WERI-Rb-1 (cell line): ENCODE measurements around the gene RTN3.

Source experiments
- DNase-seq: peaks from one replicate; pipeline ENCODE4 v3.0.0-alpha.2; 2020
- H3K27ac ChIP-seq: fragments of 250-450 bp; sonication (Bioruptor Pico); 2 replicates; pipeline ENCODE4 v1.5.1; 2020; ENCODE audit warnings: mild to moderate bottlenecking, moderate library complexity
- H3K27me3 ChIP-seq: fragments of 250-450 bp; sonication (Bioruptor Pico); 2 replicates; pipeline ENCODE4 v1.5.1; 2021; ENCODE audit warnings: mild to moderate bottlenecking, low read depth, moderate library complexity; ENCODE audit not compliant: insufficient read depth, severe bottlenecking
- H3K36me3 ChIP-seq: fragments of 250-450 bp; sonication (Bioruptor Pico); 2 replicates; pipeline ENCODE4 v1.5.1; 2020; ENCODE audit warnings: mild to moderate bottlenecking, moderate library complexity
- H3K4me3 ChIP-seq: 2 replicates; pipeline ENCODE4 v1.5.1; 2011; ENCODE audit warnings: low read depth, mild to moderate bottlenecking, control low read depth, low read length
- H3K9me3 ChIP-seq: fragments of 250-450 bp; sonication (Bioruptor Pico); 2 replicates; pipeline ENCODE4 v1.5.1; 2021; ENCODE audit warnings: mild to moderate bottlenecking, moderate library complexity; ENCODE audit not compliant: severe bottlenecking
- TF ChIP-seq, protein P1 (sequence below): IDR thresholded peaks from 2 replicates; pipeline ENCODE4 v1.5.1; 2011; ENCODE audit warnings: low read depth, mild to moderate bottlenecking, control low read depth, inconsistent platforms, low read length

The RTN3 gene

DNA sequence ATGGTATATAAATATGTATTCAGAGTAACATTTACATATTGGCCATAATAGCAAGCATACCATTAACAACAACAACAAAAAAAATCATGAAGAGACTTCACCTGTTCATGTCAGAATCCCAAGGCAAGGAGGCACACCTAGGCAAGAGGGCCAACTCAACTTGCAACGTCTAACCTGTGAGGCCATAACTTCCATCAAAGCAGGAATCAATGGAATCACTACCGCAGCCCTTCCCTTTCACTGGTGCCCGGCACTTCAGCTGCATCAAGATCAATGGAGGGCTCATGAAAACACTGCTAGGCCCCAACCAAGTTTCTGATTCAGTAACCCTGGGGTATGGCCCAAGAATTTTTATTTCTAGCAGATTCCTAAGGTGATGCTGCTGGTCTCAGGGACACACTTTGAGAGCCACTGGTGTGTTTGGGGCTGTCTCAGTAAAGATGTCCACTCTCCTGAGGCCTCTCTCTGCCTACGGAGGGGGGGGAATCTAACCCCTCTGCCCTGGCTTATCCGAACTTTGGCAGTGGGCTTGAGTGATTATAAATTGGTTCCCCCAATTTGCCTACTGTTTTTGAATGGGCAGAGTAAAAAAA is 79.3 kb downstream of the RTN3 start:
- H3K27me3 ChIP-seq, result no peaks in the 10 kb centered on the region
- H3K36me3 ChIP-seq, result peaks cover 55% of the 10 kb centered on the region
- no peak overlapping the region for H3K4me3 ChIP-seq
- no peaks in the 10 kb centered on the region for H3K9me3 ChIP-seq
- no peak for DNase-seq
- H3K27ac ChIP-seq, result no peak overlapping the region
- TF ChIP-seq, protein P1, sequence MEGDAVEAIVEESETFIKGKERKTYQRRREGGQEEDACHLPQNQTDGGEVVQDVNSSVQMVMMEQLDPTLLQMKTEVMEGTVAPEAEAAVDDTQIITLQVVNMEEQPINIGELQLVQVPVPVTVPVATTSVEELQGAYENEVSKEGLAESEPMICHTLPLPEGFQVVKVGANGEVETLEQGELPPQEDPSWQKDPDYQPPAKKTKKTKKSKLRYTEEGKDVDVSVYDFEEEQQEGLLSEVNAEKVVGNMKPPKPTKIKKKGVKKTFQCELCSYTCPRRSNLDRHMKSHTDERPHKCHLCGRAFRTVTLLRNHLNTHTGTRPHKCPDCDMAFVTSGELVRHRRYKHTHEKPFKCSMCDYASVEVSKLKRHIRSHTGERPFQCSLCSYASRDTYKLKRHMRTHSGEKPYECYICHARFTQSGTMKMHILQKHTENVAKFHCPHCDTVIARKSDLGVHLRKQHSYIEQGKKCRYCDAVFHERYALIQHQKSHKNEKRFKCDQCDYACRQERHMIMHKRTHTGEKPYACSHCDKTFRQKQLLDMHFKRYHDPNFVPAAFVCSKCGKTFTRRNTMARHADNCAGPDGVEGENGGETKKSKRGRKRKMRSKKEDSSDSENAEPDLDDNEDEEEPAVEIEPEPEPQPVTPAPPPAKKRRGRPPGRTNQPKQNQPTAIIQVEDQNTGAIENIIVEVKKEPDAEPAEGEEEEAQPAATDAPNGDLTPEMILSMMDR, result no peak

DNA sequence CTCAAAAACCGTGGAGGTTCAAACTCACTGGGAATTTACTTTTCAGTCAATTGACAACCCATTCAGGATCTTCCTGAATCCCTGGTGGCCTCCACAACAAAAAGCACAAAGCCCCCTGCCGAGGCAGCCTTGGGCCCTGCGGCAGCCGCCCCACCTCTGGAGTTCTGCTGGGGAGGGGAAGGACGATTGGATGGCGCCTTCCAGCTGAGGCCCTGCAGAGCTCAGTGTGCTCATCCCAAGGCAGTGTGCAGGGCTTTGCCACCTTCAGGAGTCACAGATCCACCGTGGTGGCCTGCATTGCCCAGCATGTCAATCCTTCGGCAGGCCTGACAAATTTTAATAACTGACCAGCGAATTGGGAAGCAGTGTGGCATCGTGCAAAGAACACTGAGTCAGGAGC is 79.9 kb downstream of the RTN3 start:
- DNase-seq, result no peak
- TF ChIP-seq, protein P1, result no peak
- Histone ChIP-seq H3K4me3 (no peak overlapping the region), H3K27ac (peak overlapping the region; percentile 77), H3K27me3 (no peaks in the 10 kb centered on the region), H3K36me3 (peaks cover 57% of the 10 kb centered on the region), H3K9me3 (no peaks in the 10 kb centered on the region)

GRCh38 chr11:63761931-63762653 is 80.8 kb downstream of the RTN3 start:
- DNase-seq, result peak; percentile 88
- Histone ChIP-seq H3K36me3 (peaks cover 57% of the 10 kb centered on the region), H3K9me3 (no peaks in the 10 kb centered on the region), H3K27me3 (no peaks in the 10 kb centered on the region), H3K4me3 (peak overlapping the region; percentile 40), H3K27ac (peak overlapping the region; percentile 77)
- TF ChIP-seq, protein P1, result no peak

- Histone ChIP-seq H3K4me3 (peak overlapping the region; percentile 40), H3K9me3 (no peaks in the 10 kb centered on the region), H3K36me3 (peaks cover 53% of the 10 kb centered on the region), H3K27ac (peak overlapping the region; percentile 77), H3K27me3 (no peaks in the 10 kb centered on the region)
- DNase-seq, result peak; percentile 82
- TF ChIP-seq, protein P1, result 0 out of 2 replicates have a peak, but pooled peaks have one; percentile 1
Measured at GRCh38 chr11:63762654-63763495, 81.6 kb downstream of the RTN3 start.

DNA sequence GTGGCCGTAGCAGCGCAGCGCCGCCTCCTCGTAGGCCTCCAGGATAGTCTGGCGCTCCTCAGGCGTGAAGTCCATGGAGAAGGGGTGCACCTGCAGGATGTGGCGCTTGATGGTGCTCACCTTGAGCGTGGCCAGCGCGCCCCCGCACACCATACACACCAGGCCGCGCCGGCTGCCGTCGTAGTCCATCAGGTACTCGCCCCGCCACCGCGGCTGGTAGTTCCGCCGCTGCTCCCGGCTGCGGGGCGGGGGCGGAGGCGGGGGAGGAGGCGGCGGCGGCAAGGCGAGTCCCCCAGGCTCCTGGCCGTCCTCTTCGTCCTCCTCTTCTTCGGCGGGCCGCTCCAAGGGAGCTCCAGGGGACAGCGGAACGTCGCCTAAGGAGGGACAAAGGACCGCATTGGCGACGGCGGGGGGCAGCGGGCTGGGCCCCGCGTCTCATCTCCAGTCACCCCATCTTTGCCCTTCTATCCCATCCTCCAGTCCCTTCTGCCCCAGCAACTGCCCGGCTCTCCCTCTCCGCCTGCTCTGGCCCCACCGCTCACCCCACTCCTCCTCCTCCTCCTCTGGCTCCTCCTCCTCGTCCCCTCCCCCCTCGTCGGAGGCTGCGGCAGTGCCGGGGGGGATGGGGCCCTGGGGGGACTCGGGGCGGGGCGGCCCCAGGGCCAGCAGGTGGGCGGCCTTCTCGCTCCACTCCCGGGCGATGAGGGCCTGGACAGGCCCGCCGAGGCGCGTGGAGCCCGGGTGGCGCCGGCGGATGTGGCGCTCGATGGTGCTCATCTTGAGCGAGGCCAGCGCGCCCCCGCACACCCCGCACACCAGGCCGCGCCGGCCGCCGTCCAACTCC is 82.4 kb downstream of the RTN3 start:
- Histone ChIP-seq H3K27ac (no peak overlapping the region), H3K36me3 (peaks cover 48% of the 10 kb centered on the region), H3K9me3 (no peaks in the 10 kb centered on the region), H3K4me3 (no peak overlapping the region), H3K27me3 (no peaks in the 10 kb centered on the region)
- TF ChIP-seq, protein P1, result no peak
- DNase-seq, result no peak
